GM12875 (cell line): ENCODE measurements around the gene OR6B1.
"Not testable (repeated sequence)": the region's sequence is repeated elsewhere in the genome, so short reads cannot be mapped to it uniquely, and the experiment has no call there.

Source experiments
- H3K4me3 ChIP-seq: one replicate; pipeline ENCODE4 v1.5.1; 2011; ENCODE audit warnings: low read depth, low read length, control low read depth
- CTCF ChIP-seq: IDR thresholded peaks from 2 replicates; pipeline ENCODE4 v1.5.1; 2011; ENCODE audit warnings: low read depth, mild to moderate bottlenecking, control low read depth, inconsistent platforms, low read length, moderate library complexity, borderline replicate concordance; ENCODE audit not compliant: insufficient read depth

Gene OR6B1

GRCh38 chr7:144037414-144038035 is 37.4 kb downstream of the OR6B1 start:
- H3K4me3 ChIP-seq: no peak overlapping the region
- no peak for TF ChIP-seq CTCF

GRCh38 chr7:144038887-144039286 is 38.8 kb downstream of the OR6B1 start:
- no peak overlapping the region for H3K4me3 ChIP-seq
- TF ChIP-seq CTCF: no peak

GRCh38 chr7:144048648-144049047 is 48.5 kb downstream of the OR6B1 start, which contains the start of gene OR2A5:
OR2A5 (plus strand) TSS chr7:144048948; CDS start chr7:144050402, 1,454 bp downstream.
- TF ChIP-seq CTCF: no peak
- no peak within 1 kb of the TSS for H3K4me3 ChIP-seq

- no peak for TF ChIP-seq CTCF
- no peak overlapping the region for H3K4me3 ChIP-seq
These were observed 49.4 kb downstream of the OR6B1 start for GRCh38 chr7:144049491-144049890.

GRCh38 chr7:144050093-144050492 is 50.0 kb downstream of the OR6B1 start:
- TF ChIP-seq CTCF: no peak
- no peak overlapping the region for H3K4me3 ChIP-seq

- H3K4me3 ChIP-seq: not testable (repeated sequence)
These were observed 50.8 kb downstream of the OR6B1 start for GRCh38 chr7:144050884-144051283.

GRCh38 chr7:144057954-144058353 is 57.8 kb downstream of the OR6B1 start:
- H3K4me3 ChIP-seq: no peak overlapping the region
- TF ChIP-seq CTCF: no peak
